ENCODE data around the gene FKBP6.

- no peak for TF ChIP-seq CTCF (optimal IDR thresholded peaks at IDR 0.05 in 1 of 3, IDR thresholded peaks at IDR 0.05 in 1 of 3, conservative IDR thresholded peaks at IDR 0.05 in 1 of 3; ENCODE audit: extremely low read depth in 1 of 3, insufficient read depth in 2 of 3, low read length in 3 of 3)
- no peak for TF ChIP-seq EZH2 (IDR thresholded peaks at IDR 0.05; ENCODE audit: low read length)
Measured at GRCh38 chr7:73345538-73345937, 17.6 kb downstream of the FKBP6 start.

Measured in keratinocyte (primary cell).